ENCODE results near the gene PLAGL2.

GRCh38 chr20:32224463-32224862, 16.9 kb upstream of the PLAGL2 start:
- no peak for TF ChIP-seq CTCF (IDR thresholded peaks at IDR 0.05; ENCODE audit: low read depth, low read length, poor library complexity, severe bottlenecking)
- TF ChIP-seq EZH2phosphoT487 (IDR thresholded peaks at IDR 0.05; ENCODE audit: borderline replicate concordance, low read length) = no peak

Data from DOHH2 (cell line).